Neural crest cell (in vitro differentiated cells): ENCODE data around the gene OR52N5. TPM values are rescaled to one million over a fixed set of nuclear protein-coding genes. Genes with fewer than 3 reads are reported as not detected.

Experiments
- DNase-seq: peaks from one replicate; pipeline ENCODE4 v3.0.0; 2021; ENCODE audit warnings: low read depth, mixed read lengths, low spot score
- H3K27ac Mint-ChIP-seq: one replicate; pipeline ENCODE4 v1.8.0; 2021; ENCODE audit warnings: mild to moderate bottlenecking, mixed read lengths; ENCODE audit not compliant: unreplicated experiment
- H3K27me3 Mint-ChIP-seq: 2 replicates; pipeline ENCODE4 v1.8.0; 2021; ENCODE audit warnings: low read depth, mild to moderate bottlenecking, mixed read lengths
- H3K36me3 Mint-ChIP-seq: 2 replicates; pipeline ENCODE4 v1.8.0; 2021; ENCODE audit warnings: low read depth, mild to moderate bottlenecking, mixed read lengths
- H3K4me1 Mint-ChIP-seq: 2 replicates; pipeline ENCODE4 v1.8.0; 2021; ENCODE audit warnings: mixed read lengths
- H3K4me3 Mint-ChIP-seq: one replicate; pipeline ENCODE4 v1.8.0; 2021; ENCODE audit warnings: mild to moderate bottlenecking, mixed read lengths
- H3K9me3 Mint-ChIP-seq: 2 replicates; pipeline ENCODE4 v1.8.0; 2021; ENCODE audit warnings: mixed read lengths
- long read RNA-seq: library from polyadenylated mRNA; unstranded; transcript quantifications from one replicate; pipeline ENCODE4 v2.0.0, GENCODE V29; 2020
- total RNA-seq: library from RNA; stranded (reverse); gene quantifications from 2 replicates; pipeline ENCODE4 v1.2.1, GENCODE V29; 2021
- TF ChIP-seq, protein P1 (sequence below): fragments of 200-600 bp; sonication (generic); conservative IDR thresholded peaks from 2 replicates; pipeline ENCODE4 v1.5.0; 2021; ENCODE audit warnings: antibody characterized with exemption, mild to moderate bottlenecking

OR52N5 gene
- not detected in 2 replicates for total RNA-seq
- long read RNA-seq, result 0 reads

DNA sequence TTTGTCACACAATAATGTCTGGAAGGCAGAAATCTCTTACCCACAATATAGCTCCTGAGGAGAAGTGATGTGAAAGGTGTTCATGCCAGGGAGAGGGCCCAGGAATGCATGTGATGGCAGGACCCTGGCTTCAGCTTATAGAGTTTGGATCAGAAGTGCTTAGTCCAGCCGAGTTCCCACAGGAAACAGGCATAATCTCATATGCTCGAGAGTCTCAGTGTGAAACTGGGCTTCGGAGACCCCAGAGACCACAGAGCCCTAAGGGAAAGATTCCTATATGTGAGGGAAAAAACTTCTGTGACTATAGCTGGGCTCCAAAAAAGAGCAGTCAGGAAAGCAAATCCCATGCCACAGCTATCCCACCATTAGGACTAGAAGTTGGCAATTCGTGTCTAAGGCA is at the start of gene OR52N5:
Gene OR52N5, minus strand, starts transcription at position 101 of the 400 bp plus-strand sequence. CDS start 4,721 bp downstream, outside the sequence.
- no peak within 1 kb of the TSS for H3K27ac Mint-ChIP-seq
- TF ChIP-seq, protein P1, sequence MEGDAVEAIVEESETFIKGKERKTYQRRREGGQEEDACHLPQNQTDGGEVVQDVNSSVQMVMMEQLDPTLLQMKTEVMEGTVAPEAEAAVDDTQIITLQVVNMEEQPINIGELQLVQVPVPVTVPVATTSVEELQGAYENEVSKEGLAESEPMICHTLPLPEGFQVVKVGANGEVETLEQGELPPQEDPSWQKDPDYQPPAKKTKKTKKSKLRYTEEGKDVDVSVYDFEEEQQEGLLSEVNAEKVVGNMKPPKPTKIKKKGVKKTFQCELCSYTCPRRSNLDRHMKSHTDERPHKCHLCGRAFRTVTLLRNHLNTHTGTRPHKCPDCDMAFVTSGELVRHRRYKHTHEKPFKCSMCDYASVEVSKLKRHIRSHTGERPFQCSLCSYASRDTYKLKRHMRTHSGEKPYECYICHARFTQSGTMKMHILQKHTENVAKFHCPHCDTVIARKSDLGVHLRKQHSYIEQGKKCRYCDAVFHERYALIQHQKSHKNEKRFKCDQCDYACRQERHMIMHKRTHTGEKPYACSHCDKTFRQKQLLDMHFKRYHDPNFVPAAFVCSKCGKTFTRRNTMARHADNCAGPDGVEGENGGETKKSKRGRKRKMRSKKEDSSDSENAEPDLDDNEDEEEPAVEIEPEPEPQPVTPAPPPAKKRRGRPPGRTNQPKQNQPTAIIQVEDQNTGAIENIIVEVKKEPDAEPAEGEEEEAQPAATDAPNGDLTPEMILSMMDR, result no peak
- no peaks in the 10 kb centered on the region for H3K9me3 Mint-ChIP-seq

DNA sequence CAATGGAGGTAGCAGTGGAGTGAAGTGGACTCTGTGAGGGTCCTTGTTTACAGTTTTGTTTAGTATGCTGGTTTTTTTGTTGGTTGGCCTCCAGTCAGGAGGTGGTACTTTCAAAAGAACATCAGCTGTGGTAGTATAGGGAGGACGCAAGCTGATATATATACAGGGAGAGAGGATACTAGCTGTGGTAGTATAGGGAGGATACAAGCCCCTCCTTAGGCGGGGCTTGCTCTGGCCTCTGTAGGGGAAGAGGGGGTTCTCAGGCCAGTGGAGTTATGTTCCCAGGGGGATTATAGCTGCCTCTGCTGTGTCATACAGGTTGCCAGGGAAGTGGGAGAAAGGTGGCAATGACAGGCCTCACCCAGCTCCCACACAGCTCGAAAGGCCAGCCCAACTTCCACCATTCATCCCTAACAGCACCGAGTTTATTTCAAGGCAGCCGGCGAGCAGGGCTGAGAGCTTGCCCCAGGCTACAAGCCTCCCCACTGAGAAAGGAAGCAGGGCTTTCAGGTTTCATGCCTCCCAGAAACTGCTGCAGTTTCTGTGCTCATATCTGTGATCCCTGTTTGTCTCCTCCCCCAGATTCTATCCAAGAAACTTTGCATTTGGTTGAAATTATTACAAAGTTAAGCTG is 48.2 kb upstream of the OR52N5 start:
- Mint-ChIP-seq H3K27me3 (no peaks in the 10 kb centered on the region), H3K4me3 (no peak overlapping the region), H3K9me3 (peaks cover 2% of the 10 kb centered on the region), H3K36me3 (no peaks in the 10 kb centered on the region), H3K27ac (no peak overlapping the region), H3K4me1 (no peaks in the 10 kb centered on the region)
- DNase-seq, result no peak
- TF ChIP-seq, protein P1, result no peak

More for the DNA sequence above, at the start of gene OR52N5:
- H3K4me3 Mint-ChIP-seq, result no peak within 1 kb of the TSS
- H3K27me3 Mint-ChIP-seq, result peaks cover 2% of the 10 kb centered on the region
- no peaks in the 10 kb centered on the region for H3K4me1 Mint-ChIP-seq
- H3K36me3 Mint-ChIP-seq, result no peaks in the 10 kb centered on the region
- DNase-seq, result no peak

DNA sequence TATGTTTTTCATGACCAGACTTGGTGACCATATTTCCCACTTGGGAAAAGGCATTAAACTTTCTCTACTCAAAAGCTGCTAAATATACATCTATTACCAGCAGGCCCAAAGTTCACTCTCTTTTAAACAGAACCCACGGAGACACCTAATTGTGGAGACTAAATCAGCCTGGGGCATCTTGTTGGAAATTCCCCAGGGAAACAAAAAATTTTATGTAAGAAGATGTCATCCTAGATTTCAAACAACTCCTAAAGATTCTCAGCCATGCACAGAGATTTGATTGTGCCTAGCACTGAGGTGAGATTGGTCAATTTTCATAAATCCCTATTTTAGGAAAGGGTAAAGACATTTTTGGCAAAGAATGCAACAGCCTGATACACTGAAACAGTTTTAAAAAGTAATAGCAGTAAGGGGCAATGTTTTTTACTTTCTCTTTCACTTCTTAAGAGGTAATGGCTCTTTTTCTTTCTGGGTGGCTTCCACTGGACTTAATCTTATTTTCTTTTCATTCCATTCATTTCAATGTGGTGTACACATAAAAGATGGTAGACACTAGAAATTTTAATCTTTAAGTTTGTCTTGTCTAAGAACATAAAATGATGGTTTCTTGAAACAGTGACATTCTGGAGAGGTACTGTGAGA is 35.2 kb upstream of the OR52N5 start:
- no peak overlapping the region for H3K4me3 Mint-ChIP-seq
- DNase-seq, result no peak
- no peaks in the 10 kb centered on the region for H3K9me3 Mint-ChIP-seq
- TF ChIP-seq, protein P1, result no peak
- H3K4me1 Mint-ChIP-seq, result no peaks in the 10 kb centered on the region
- no peaks in the 10 kb centered on the region for H3K27me3 Mint-ChIP-seq
- no peaks in the 10 kb centered on the region for H3K36me3 Mint-ChIP-seq
- H3K27ac Mint-ChIP-seq, result no peak overlapping the region

DNA sequence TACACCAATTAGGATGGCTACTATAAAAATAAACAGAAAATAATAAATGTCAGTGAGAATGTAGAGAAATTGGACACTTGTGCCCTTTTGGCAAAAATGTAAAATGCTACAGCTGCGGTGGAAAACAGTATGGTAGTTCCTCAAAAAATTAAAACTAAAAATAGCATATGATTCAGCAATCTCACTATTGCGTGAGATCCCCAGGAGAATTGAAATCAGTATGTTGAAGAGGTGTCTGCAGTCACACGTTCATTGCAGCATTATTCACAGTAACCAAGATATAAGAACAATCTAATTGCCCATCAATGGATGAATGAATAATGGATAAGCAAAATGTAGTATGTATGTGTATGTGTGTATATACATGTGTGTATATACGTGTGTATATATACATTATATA is 32.4 kb upstream of the OR52N5 start:
- no peak overlapping the region for H3K4me3 Mint-ChIP-seq
- H3K9me3 Mint-ChIP-seq, result no peaks in the 10 kb centered on the region
- H3K4me1 Mint-ChIP-seq, result no peaks in the 10 kb centered on the region
- no peaks in the 10 kb centered on the region for H3K36me3 Mint-ChIP-seq
- no peaks in the 10 kb centered on the region for H3K27me3 Mint-ChIP-seq
- no peak for DNase-seq
- TF ChIP-seq, protein P1, result no peak
- H3K27ac Mint-ChIP-seq, result no peak overlapping the region

DNA sequence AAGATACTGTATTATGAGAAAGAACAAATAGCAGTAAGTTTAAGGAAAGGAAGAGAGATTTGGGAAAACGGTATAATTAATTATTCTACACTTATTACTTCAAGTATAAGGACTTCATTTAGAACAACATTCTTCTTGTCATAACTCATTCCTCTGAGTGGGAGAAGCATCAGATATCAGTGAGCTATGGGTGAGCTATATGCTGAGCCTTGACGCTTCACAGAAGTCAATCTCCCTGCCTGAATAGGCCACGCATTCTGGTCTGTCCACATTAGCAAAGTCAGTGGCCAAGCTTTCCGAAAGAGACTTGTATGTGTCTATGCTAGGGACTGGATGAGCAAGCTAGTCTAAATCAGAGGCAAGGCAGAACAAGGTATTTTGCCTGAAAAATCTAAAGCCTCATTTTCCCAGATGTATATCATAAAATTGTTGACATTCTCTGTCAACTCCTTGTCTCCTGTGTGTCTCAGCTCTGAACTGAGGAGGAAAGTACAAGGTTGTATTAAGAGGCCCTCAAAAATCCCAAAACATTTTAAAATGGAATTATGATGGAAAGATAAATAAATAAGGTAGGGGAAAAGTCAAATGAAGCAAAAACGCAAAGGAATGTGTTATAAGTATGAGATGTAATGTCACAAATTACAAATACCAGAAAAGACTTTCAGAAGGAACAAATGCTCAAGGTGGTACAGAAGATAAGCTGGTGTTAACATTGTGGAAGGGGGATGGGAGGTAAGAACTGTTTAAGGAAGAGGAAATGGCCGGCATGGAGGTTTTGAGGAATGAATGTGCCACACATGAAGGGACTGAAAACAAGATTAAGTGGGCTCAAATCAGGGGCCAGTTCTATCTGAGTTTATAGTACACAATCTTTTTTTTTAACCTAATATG is 27.0 kb upstream of the OR52N5 start:
- H3K36me3 Mint-ChIP-seq, result no peaks in the 10 kb centered on the region
- H3K27me3 Mint-ChIP-seq, result peaks cover 14% of the 10 kb centered on the region
- no peak overlapping the region for H3K4me3 Mint-ChIP-seq
- no peaks in the 10 kb centered on the region for H3K9me3 Mint-ChIP-seq
- no peaks in the 10 kb centered on the region for H3K4me1 Mint-ChIP-seq
- TF ChIP-seq, protein P1, result no peak
- no peak for DNase-seq
- no peak overlapping the region for H3K27ac Mint-ChIP-seq
